Medulla oblongata (tissue), 1 donor: ENCODE data around the gene SDF2.
A peak's percentile ranks its signal among the peaks of the same experiment; 100 is the strongest.
"Not testable (repeated sequence)": the region's sequence is repeated elsewhere in the genome, so short reads cannot be mapped to it uniquely, and the experiment has no call there.

Experiments
- DNase-seq: peaks from one replicate; pipeline ENCODE4 v3.0.0-alpha.2; 2015; ENCODE audit errors: extremely low spot score

The SDF2 gene

DNA sequence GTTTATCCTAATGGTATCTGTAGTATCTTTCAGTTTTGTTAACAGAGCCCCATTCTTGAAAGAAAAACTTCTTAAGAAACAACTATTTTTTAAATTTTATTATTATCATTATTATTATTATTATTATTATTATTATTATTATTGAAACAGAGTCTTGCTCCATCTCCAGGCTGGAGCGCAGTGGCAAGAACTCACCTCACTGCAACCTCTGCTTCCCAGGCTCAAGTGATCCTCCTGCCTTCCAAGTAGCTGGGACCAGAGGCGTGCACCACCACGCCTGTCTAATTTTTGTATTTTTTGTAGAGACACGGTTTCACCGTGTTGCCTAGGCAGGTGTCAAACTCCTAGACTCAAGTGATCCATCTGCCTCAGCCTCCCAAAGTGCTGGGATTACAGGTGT, 23.7 kb upstream of the SDF2 start:
- DNase-seq = no peak

- peak; percentile 94 for DNase-seq
Observed at GRCh38 chr17:28684963-28685362, 23.3 kb upstream of the SDF2 start.

DNA sequence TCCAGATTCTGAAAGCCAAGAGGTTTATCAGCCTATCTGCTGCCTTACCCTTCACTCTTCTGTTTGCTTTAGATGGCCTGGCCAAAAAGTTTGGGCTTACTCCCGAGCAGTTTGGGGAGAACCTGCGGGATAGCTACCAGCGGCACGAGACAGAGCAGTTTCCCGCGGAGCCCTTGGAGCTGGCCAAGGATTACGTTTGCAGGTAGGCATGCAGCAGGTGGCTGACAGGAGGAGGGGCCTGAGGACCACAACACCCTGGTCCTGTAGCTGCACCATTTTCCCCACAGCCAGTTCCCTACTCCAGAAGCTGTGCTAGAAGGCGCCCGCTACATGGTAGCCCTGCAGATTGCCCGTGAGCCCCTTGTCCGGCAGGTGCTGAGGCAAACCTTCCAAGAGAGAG, 20.9 kb upstream of the SDF2 start:
- no peak for DNase-seq

DNA sequence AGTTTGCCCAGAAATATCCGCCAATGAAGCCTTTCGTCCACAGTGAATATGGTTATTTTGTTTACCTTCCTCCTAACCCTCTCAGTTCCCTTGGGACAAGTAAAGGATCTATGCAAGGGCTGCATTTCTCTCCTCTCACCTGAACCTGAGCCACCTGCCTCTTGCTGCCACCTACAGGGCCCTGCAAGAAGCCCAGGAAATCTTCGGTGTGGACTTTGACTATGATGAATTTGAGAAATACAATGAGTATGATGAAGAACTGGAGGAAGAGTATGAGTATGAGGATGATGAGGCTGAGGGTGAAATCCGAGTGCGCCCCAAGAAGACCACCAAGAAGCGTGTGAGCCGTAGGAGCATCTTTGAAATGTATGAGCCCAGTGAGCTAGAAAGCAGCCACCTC, 14.3 kb upstream of the SDF2 start:
- DNase-seq = no peak

DNA sequence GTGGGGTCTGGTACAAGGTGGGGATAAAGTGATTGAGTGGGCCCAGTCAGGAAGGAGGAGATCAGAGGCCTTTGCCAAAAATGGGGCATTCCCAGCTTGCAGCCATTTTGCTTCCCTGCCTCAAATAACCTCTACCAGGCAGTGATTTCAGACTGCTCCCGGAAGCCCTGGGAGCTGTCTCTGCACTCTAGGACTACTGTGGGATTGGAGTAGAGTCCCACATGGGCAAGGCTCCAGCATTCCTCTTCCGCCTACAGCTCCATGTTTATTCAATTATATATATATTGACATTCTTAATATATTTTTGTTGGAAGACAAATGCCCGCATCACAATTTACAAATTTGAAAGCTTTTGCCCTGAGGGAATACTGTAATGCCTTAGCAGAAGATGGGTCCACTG, 13.8 kb upstream of the SDF2 start:
- no peak for DNase-seq

GRCh38 chr17:28669918-28670317, 8.2 kb upstream of the SDF2 start:
- no peak for DNase-seq

DNA sequence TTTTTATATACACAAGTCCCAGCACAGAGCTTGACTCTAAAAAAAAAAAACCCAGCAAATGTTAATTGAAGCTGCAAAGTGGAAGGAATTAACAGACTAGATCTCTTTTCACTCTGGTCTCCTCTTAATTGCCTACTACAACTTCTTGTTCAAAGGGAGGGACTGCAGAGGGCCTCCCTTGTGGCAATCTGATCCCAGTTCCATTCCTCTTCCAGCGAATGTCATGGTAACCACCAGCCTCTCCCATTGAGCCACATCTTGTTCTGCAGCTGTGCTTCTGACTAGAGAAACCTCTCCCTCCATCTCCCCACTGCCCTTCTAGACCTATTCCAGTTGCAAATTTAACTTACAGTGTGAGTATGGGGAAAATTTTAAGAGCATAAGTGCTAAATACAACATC, 6.2 kb upstream of the SDF2 start:
- DNase-seq = no peak

GRCh38 chr17:28665994-28666393, 4.3 kb upstream of the SDF2 start:
- no peak for DNase-seq

DNA sequence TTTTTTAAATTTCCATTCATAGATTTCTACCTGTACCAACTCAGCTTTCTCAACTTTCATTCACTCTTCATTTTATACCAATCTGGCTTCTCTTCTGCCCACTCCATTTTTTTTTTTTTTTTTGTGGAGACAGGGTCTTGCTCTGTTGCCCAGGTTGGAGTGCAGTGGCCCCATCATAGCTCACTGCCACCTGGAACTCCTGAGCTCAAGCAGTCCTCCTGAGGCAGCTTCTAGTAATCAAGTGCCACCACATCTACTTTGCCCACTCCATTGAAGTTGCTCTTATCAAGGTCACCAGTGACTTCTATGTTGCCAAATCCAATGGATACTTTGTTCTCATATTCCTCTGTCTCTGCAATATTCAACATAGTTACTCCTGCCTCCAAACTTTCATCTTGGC, 2.0 kb upstream of the SDF2 start:
- DNase-seq = no peak

DNA sequence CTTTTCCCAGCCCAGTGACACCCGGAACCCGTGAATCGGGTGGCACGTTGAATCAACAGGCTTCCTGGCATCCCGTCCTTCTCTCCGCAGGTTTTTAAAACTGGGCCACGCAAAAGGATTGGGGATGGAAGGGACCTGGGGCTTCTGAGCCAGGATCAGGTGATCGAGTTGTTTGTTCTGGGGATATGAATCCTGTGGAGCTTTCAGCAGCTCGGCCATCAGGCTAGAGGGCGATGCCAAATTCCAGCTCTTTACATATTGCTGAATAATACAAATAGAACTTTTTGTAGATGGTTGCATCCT, 772 bp upstream of the SDF2 start:
- no peak for DNase-seq

GRCh38 chr17:28659497-28659881, 2.2 kb downstream of the SDF2 start:
- not testable (repeated sequence) for DNase-seq

- not testable (repeated sequence) for DNase-seq
Observed at GRCh38 chr17:28658766-28659496, 2.8 kb downstream of the SDF2 start.

- DNase-seq = not testable (repeated sequence)
Observed at GRCh38 chr17:28658342-28658741, 3.4 kb downstream of the SDF2 start.

- no peak for DNase-seq
Observed at GRCh38 chr17:28657756-28658155, 4.0 kb downstream of the SDF2 start.

DNA sequence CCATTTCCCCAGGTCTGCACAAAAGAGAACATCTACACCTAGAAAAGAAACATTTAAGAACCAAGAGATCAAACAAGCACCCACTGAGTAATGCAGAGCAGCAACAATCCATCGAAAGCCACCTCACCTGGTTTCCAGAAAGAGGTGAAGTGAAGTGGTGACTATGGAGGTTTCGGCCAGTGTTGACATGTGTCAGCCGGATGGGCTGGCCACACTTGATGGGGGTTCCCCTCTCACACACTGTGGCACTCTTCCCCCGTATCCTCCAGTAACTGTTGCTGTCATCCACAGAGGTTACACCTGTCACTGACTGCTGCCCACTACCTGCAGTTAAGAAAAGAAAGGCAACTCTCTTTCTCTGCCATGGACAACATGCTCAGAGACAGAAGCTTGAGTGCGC, 6.5 kb downstream of the SDF2 start:
- no peak for DNase-seq

GRCh38 chr17:28648698-28649097, 13.0 kb downstream of the SDF2 start:
- DNase-seq = no peak

GRCh38 chr17:28646039-28646754, 15.5 kb downstream of the SDF2 start:
- DNase-seq = peak; percentile 20

DNA sequence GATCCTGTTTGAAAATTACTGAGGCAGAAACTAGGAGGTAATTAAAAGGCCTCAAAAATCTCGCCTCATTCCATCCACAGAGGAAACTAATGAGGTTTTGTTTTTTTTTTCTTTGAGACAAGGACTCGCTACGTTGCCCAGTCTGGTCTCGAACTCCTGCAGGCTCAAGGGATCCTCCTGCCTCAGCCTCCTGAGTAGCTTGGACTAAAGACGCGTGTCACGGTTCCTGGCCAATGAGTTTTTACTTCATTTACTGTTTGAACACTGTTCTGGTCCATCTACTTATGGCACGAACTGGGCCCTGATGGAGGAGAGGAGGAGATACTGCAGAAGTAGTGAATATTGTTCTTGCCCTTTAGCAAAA, 16.1 kb downstream of the SDF2 start:
- DNase-seq = peak; percentile 20

DNA sequence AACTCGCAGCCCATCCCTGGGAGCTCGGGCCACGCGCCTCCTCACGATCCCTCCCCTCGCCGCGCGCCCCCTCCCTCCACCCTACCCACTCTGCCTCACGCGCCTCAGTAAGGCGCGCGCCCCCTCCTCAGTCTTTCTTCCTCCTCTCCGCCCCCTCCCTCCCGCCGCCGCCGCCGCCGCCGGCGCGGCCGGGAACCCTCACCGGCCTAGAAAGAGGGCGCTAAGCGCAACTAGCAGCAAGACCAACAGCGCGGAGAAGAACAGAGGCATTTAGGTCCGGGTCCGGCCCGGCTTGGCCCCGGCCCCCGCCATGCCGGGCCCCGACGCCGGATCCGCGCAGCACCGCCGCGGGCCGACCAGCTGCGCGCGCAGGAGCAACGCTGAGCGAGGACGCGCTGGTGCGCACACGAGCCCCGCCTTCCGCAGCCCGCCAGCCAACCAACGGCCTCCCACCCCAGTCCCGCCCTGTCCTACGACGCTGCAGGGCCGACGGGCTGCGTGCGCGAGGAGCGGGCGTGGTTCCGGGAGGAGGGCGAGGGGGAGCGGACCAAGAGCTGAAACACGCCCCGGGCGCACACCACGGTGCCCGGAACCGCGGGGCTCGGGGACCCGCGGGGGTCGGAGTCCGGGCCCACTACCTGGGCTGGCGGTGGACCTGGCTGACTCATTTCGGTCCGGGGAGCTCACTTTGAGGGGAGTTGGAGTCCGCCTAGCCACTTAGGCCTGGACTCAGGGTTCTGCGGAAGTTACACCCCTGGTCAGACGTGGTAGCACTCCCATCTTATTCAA, 16.7 kb downstream of the SDF2 start, which contains the start of gene BLTP2:
BLTP2 (minus strand) TSS at position 372 of the 789 bp plus-strand sequence; CDS start at position 270, 102 bp downstream.
- DNase-seq = peak; percentile 96

- DNase-seq = peak; percentile 56
Observed at GRCh38 chr17:28643983-28644786, 17.5 kb downstream of the SDF2 start.

DNA sequence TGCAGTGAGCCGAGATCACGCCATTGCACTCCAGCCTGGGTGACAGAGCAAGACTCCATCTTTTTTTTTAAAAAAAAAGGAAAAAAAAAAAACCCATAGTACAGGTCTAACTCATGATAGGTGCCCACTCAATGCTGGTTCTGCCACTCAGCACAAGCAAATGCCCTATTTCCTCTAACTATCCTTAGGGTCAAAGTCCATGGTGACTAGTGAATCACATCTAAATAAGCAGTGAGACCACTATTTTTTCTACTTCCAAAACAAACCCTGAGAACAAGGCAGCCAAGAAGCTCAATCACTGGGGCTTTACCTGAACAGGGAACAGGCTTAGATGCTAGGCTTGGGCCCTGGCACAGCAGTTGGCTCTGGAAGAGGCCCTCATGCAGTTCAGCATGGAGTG, 20.1 kb downstream of the SDF2 start:
- DNase-seq = no peak

DNA sequence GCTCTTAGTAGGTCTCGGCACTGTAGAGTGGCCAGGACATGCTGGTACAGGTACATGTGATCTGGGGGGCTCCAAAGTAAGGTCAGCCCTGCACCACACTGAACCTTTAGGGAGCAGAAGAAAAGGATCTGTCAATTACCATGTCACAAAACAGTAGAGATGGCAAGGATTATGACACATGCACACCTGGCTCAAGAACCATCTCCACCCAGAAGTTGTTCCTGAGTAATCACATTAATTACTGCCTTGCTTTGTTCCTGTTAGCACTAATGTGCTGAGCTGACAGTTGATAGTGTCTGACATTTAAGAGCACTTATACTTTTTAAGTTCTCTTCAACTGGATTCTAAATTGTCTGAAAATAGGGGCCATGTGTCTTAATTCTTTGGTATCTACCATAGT, 26.2 kb downstream of the SDF2 start:
- DNase-seq = no peak
